Measurements from ENCODE around the gene EFCAB6. TPM values are rescaled to one million over a fixed set of nuclear protein-coding genes. Genes with fewer than 3 reads are reported as not detected.

EFCAB6 gene
- total and polyA plus RNA-seq, 9 of the 15 experiments (the other 6 are each of a cell fraction or from before 2014, with no cell fraction given): 0.06 TPM; not detected in 8

- no peaks in the 10 kb centered on the region for H4K20me1 ChIP-seq (replicated peaks; ENCODE audit: control insufficient read depth, insufficient read depth, low read length)
- POLR2A ChIA-PET: no interaction called here
- H3K79me2 ChIP-seq (ENCODE audit: control insufficient read depth, insufficient read depth, low read length): no peaks in the 10 kb centered on the region
- H3K4me1 ChIP-seq (replicated peaks in 1 of 2; ENCODE audit: control insufficient read depth in 2 of 2, insufficient read depth in 2 of 2, low read length in 2 of 2): no peaks in the 10 kb centered on the region
- no peaks in the 10 kb centered on the region for H3K9me1 ChIP-seq (ENCODE audit: control insufficient read depth, insufficient read depth, low read length)
- no peak overlapping the region for H2AFZ ChIP-seq (ENCODE audit: low read depth, low read length)
- ATAC-seq (no peak), FAIRE-seq (no peak), DNase-seq (ENCODE audit: extremely low read depth in 1 of 4, low spot score in 3 of 4) (no peak)
- no peak overlapping the region for H3K27ac ChIP-seq (ENCODE audit: extremely low read depth, low read depth, low read length)
- no TSS peak for BruUV-seq (replicated peaks)
- intact Hi-C loops (cut with micrococcal nuclease): no loop called here
- in situ Hi-C loops (cut with MboI): no loop called here
- 1% methylated on average over 13 of the region's 13 CpGs for WGBS (ENCODE audit: insufficient coverage, low coverage, missing lambda C conversion rate)
- CTCF ChIA-PET (ENCODE audit: low intra/inter-chr PET ratio): no interaction called here
- H3K36me3 ChIP-seq (ENCODE audit: control insufficient read depth, insufficient read depth, low read length): no peaks in the 10 kb centered on the region
- no peak overlapping the region for H3K4me2 ChIP-seq (ENCODE audit: insufficient read depth, low read length)
- no peak overlapping the region for H3K4me3 ChIP-seq
- H3K9ac ChIP-seq (ENCODE audit: insufficient read depth in 1 of 2, low read depth in 2 of 2, low read length in 2 of 2): no peak overlapping the region
- H3K27me3 ChIP-seq (ENCODE audit: control insufficient read depth in 2 of 2, insufficient read depth in 2 of 2, low read length in 2 of 2): peaks cover 0 to 4% of the 10 kb centered on the region in 2 experiments; a peak in 1 of 5 replicates
- no peaks in the 10 kb centered on the region for H3K9me3 ChIP-seq (replicated peaks; ENCODE audit: control insufficient read depth, insufficient read depth, low read depth, low read length)
- TF ChIP-seq RAD51 (IDR thresholded peaks at IDR 0.05; ENCODE audit: borderline replicate concordance, low read depth): no peak
- no peak for TF ChIP-seq ZNF41 (CRISPR knock-in tag; conservative IDR thresholded peaks at IDR 0.05)
- TF ChIP-seq NR3C1 (CRISPR knock-in tag; IDR thresholded peaks at IDR 0.05): no peak
- no peak for TF ChIP-seq WHSC1 (IDR thresholded peaks at IDR 0.05; ENCODE audit: low read length)
- no peak for TF ChIP-seq ZNF3 (CRISPR knock-in tag; IDR thresholded peaks at IDR 0.05)
- TF ChIP-seq ZNF512 (tag; IDR thresholded peaks at IDR 0.05): no peak
- no peak for TF ChIP-seq NR2F6 (CRISPR knock-in tag; IDR thresholded peaks at IDR 0.05)
- TF ChIP-seq SAFB2 (IDR thresholded peaks at IDR 0.05; ENCODE audit: borderline replicate concordance, low read depth, low read length, severe bottlenecking): no peak
- TF ChIP-seq SMARCE1 (IDR thresholded peaks at IDR 0.05): no peak
- no peak for TF ChIP-seq MED1 (CRISPR knock-in tag; IDR thresholded peaks at IDR 0.05; ENCODE audit: borderline replicate concordance)
- no peak for TF ChIP-seq PCBP2 (IDR thresholded peaks at IDR 0.05; ENCODE audit: low read depth, low read length, poor library complexity, severe bottlenecking)
- TF ChIP-seq POLR2AphosphoS2 (IDR thresholded peaks at IDR 0.05; ENCODE audit: low read length): no peak
- no peak for TF ChIP-seq FOXO4 (CRISPR knock-in tag; IDR thresholded peaks at IDR 0.05)
- TF ChIP-seq SMC3 (conservative IDR thresholded peaks at IDR 0.05; ENCODE audit: insufficient read depth, low read depth, low read length): no peak
- TF ChIP-seq ZNF785 (CRISPR knock-in tag; IDR thresholded peaks at IDR 0.05): no peak
- no peak for TF ChIP-seq ZNF316 (IDR thresholded peaks at IDR 0.05)
- TF ChIP-seq ZNF740 (CRISPR knock-in tag; IDR thresholded peaks at IDR 0.05): no peak
- no peak for TF ChIP-seq ZNF740 (tag; IDR thresholded peaks at IDR 0.05)
Measured at GRCh38 chr22:43636086-43636485, 176.0 kb downstream of the EFCAB6 start.

All from K562 (cell line).